ENCODE data around the gene ITPKC. TPM values are rescaled to one million over a fixed set of nuclear protein-coding genes. Genes with fewer than 3 reads are reported as not detected.
A peak's percentile ranks its signal among the peaks of the same experiment; 100 is the strongest.

ITPKC gene
- total and polyA plus RNA-seq, 2 of the 13 experiments (the other 11 are each of a cell fraction or from before 2014, with no cell fraction given) = 6.9 to 11.2 TPM

DNA sequence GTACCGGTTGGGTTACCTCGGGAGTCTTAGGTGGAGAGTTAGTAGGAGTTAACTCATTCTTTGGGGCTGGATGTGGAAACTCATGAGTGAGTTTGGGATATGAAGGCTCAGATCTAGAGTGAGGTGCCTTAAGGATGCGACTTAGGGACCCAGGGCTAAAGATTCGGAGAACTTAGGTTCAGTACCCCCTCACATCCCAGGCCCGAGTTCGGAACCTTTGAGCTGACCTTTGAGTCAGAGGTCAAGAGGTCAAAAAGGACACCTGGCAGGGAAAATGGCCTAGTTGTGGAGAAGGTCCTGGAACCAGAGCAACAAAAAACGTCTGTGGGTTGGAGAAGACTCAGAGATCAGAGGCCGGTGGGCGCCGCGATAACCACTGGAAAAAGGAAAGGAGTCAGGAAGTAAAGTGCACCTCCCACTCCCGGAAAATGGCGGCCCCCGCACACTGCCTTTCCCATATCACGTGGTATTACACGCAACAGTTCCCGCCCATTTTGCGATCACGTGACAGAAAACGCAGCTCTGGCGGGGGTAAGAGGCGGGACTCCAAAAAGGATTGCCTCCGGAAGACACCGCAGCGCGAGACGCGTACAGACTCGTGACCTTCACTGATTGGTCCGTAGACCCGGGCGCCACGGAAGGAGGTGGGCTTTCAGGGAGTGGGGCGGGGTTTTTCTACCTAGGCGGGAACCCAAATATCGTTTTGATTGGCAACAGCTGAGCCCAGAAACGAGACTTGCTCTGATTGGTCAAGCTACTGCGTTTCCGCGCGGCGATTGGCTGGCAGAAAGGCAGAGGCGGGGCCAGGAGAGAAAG, 33.4 kb downstream of the ITPKC start, which contains the start of gene ACTMAP (continued):
- TF ChIP-seq, protein P1, sequence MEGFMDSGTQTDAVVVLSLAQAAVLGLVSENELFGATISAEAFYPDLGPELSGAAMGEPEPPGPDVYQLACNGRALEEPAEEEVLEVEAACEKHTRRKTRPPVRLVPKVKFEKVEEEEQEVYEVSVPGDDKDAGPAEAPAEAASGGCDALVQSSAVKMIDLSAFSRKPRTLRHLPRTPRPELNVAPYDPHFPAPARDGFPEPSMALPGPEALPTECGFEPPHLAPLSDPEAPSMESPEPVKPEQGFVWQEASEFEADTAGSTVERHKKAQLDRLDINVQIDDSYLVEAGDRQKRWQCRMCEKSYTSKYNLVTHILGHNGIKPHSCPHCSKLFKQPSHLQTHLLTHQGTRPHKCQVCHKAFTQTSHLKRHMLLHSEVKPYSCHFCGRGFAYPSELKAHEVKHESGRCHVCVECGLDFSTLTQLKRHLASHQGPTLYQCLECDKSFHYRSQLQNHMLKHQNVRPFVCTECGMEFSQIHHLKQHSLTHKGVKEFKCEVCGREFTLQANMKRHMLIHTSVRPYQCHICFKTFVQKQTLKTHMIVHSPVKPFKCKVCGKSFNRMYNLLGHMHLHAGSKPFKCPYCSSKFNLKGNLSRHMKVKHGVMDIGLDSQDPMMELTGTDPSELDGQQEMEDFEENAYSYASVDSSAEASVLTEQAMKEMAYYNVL (CRISPR knock-in tag; IDR thresholded peaks at IDR 0.05; ENCODE audit: borderline replicate concordance) = no peak
- TF ChIP-seq CENPX (CRISPR knock-in tag; IDR thresholded peaks at IDR 0.05) (no peak), DNMT1 (CRISPR knock-in tag; IDR thresholded peaks at IDR 0.05) (no peak), ZNF569 (CRISPR knock-in tag; IDR thresholded peaks at IDR 0.05; ENCODE audit: borderline replicate concordance) (no peak), ZNF136 (CRISPR knock-in tag; IDR thresholded peaks at IDR 0.05; ENCODE audit: low read depth) (no peak), ZNF589 (CRISPR knock-in tag; conservative IDR thresholded peaks at IDR 0.05) (no peak), TMF1 (CRISPR knock-in tag; IDR thresholded peaks at IDR 0.05; ENCODE audit: low read depth) (no peak), RFXANK (CRISPR knock-in tag; IDR thresholded peaks at IDR 0.05) (peak; percentile 98), MIER2 (CRISPR knock-in tag; IDR thresholded peaks at IDR 0.05) (no peak; the same call in 1 of the 2 replicates), KLF6 (CRISPR knock-in tag; IDR thresholded peaks at IDR 0.05) (0 out of 2 replicates have a peak, but pooled peaks have one; percentile 43), RXRB (CRISPR knock-in tag; IDR thresholded peaks at IDR 0.05; ENCODE audit: borderline replicate concordance) (no peak), TCF7L2 (IDR thresholded peaks at IDR 0.05; ENCODE audit: low read depth, low read length) (no peak), ZNF678 (CRISPR knock-in tag; IDR thresholded peaks at IDR 0.05) (no peak), ZNF841 (CRISPR knock-in tag; IDR thresholded peaks at IDR 0.05; ENCODE audit: borderline replicate concordance) (no peak), TEF (CRISPR knock-in tag; IDR thresholded peaks at IDR 0.05) (no peak), ZNF713 (CRISPR knock-in tag; IDR thresholded peaks at IDR 0.05) (no peak), ZNF883 (CRISPR knock-in tag; IDR thresholded peaks at IDR 0.05; ENCODE audit: not compliant biosample characterization) (no peak), CSRNP1 (CRISPR knock-in tag; IDR thresholded peaks at IDR 0.05) (no peak), NKX3-1 (CRISPR knock-in tag; IDR thresholded peaks at IDR 0.05) (no peak)
- TF ChIP-seq, protein P2, sequence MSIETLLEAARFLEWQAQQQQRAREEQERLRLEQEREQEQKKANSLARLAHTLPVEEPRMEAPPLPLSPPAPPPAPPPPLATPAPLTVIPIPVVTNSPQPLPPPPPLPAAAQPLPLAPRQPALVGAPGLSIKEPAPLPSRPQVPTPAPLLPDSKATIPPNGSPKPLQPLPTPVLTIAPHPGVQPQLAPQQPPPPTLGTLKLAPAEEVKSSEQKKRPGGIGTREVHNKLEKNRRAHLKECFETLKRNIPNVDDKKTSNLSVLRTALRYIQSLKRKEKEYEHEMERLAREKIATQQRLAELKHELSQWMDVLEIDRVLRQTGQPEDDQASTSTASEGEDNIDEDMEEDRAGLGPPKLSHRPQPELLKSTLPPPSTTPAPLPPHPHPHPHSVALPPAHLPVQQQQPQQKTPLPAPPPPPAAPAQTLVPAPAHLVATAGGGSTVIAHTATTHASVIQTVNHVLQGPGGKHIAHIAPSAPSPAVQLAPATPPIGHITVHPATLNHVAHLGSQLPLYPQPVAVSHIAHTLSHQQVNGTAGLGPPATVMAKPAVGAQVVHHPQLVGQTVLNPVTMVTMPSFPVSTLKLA (IDR thresholded peaks at IDR 0.05) = peak; percentile 98
- TF ChIP-seq, protein P3, sequence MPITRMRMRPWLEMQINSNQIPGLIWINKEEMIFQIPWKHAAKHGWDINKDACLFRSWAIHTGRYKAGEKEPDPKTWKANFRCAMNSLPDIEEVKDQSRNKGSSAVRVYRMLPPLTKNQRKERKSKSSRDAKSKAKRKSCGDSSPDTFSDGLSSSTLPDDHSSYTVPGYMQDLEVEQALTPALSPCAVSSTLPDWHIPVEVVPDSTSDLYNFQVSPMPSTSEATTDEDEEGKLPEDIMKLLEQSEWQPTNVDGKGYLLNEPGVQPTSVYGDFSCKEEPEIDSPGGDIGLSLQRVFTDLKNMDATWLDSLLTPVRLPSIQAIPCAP (CRISPR knock-in tag; IDR thresholded peaks at IDR 0.05; ENCODE audit: low read depth) = no peak
- TF ChIP-seq, protein P4, sequence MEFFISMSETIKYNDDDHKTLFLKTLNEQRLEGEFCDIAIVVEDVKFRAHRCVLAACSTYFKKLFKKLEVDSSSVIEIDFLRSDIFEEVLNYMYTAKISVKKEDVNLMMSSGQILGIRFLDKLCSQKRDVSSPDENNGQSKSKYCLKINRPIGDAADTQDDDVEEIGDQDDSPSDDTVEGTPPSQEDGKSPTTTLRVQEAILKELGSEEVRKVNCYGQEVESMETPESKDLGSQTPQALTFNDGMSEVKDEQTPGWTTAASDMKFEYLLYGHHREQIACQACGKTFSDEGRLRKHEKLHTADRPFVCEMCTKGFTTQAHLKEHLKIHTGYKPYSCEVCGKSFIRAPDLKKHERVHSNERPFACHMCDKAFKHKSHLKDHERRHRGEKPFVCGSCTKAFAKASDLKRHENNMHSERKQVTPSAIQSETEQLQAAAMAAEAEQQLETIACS (CRISPR knock-in tag; IDR thresholded peaks at IDR 0.05) = no peak

All from HepG2 (cell line).